Measurements from ENCODE around the gene PRR33.

DNA sequence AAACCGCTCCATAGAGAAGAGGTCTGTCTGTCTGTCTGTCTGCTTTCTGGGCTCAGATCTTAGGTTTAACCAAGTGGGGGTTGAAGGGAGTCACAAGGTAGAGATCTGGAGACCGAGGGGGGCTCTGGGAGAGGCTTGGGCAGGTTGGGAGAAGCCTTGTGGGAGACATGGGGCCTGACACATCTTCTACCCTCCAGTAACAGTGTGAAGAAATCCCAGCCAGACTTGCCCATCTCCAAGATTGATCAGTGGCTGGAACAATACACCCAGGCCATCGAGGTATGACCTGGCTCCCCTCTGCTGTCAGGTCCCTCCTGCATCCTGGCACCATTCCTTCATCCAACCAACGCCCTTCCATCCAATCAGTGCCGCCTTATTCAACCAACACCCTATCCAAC lies 7.4 kb downstream of the PRR33 start:
- TF ChIP-seq POLR2A (IDR thresholded peaks at IDR 0.05; ENCODE audit: low read depth, low read length) (no peak), EZH2 (IDR thresholded peaks at IDR 0.05; ENCODE audit: borderline replicate concordance, low read depth, low read length, severe bottlenecking) (no peak), POLR2AphosphoS5 (IDR thresholded peaks at IDR 0.05; ENCODE audit: insufficient read depth, low read depth, low read length) (no peak), JUN (IDR thresholded peaks at IDR 0.05; ENCODE audit: borderline replicate concordance, insufficient read depth, insufficient read length, low read depth) (no peak), FOS (IDR thresholded peaks at IDR 0.05; ENCODE audit: borderline replicate concordance, insufficient read depth, low read length) (no peak), GATA2 (IDR thresholded peaks at IDR 0.05; ENCODE audit: insufficient read depth, insufficient read length, low read depth, low read length) (no peak)
- TF ChIP-seq, protein P1, sequence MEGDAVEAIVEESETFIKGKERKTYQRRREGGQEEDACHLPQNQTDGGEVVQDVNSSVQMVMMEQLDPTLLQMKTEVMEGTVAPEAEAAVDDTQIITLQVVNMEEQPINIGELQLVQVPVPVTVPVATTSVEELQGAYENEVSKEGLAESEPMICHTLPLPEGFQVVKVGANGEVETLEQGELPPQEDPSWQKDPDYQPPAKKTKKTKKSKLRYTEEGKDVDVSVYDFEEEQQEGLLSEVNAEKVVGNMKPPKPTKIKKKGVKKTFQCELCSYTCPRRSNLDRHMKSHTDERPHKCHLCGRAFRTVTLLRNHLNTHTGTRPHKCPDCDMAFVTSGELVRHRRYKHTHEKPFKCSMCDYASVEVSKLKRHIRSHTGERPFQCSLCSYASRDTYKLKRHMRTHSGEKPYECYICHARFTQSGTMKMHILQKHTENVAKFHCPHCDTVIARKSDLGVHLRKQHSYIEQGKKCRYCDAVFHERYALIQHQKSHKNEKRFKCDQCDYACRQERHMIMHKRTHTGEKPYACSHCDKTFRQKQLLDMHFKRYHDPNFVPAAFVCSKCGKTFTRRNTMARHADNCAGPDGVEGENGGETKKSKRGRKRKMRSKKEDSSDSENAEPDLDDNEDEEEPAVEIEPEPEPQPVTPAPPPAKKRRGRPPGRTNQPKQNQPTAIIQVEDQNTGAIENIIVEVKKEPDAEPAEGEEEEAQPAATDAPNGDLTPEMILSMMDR (IDR thresholded peaks at IDR 0.05; ENCODE audit: extremely low read depth in 1 of 2, insufficient read depth in 1 of 2, low read depth in 1 of 2, low read length in 2 of 2) = no peak
- TF ChIP-seq, protein P2, sequence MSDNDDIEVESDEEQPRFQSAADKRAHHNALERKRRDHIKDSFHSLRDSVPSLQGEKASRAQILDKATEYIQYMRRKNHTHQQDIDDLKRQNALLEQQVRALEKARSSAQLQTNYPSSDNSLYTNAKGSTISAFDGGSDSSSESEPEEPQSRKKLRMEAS (IDR thresholded peaks at IDR 0.05; ENCODE audit: insufficient read depth, insufficient read length) = no peak
